Measurements from ENCODE around the gene DCANP1. TPM values are rescaled to one million over a fixed set of nuclear protein-coding genes. Genes with fewer than 3 reads are reported as not detected.
A peak's percentile ranks its signal among the peaks of the same experiment; 100 is the strongest.

The DCANP1 gene
- total RNA-seq, 1 donor from 2014 or later = not detected

DNA sequence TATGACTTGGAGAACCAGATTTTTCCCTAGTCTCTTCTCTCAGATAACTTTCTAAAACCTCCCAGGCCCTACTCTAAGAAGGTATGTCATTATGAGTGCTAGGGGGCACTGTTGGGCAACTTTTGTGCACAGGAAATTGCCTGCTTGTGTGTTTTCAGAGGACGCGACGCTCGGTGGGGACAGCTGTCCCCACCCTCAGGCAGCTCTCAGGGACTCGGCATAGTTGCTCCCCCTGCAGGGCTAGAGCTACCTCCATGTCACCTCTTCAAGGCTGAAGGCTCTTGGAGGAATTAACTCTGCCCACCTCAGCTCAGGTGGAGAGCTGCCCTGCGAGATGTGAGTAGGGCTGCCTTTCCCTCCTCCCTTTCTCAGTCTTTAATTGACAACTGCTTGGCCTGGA lies 15.2 kb upstream of the DCANP1 start:
- H3K4me1 Mint-ChIP-seq = peaks cover 20% of the 10 kb centered on the region
- H3K36me3 Mint-ChIP-seq = no peaks in the 10 kb centered on the region
- H3K27me3 Mint-ChIP-seq (ENCODE audit: low read depth) = peaks cover 73% of the 10 kb centered on the region
- no peak for DNase-seq (ENCODE audit: low spot score in 2 of 2, unreplicated experiment in 2 of 2)
- H3K4me3 Mint-ChIP-seq = no peak overlapping the region
- no peak overlapping the region for H3K27ac Mint-ChIP-seq
- TF ChIP-seq, protein P1, sequence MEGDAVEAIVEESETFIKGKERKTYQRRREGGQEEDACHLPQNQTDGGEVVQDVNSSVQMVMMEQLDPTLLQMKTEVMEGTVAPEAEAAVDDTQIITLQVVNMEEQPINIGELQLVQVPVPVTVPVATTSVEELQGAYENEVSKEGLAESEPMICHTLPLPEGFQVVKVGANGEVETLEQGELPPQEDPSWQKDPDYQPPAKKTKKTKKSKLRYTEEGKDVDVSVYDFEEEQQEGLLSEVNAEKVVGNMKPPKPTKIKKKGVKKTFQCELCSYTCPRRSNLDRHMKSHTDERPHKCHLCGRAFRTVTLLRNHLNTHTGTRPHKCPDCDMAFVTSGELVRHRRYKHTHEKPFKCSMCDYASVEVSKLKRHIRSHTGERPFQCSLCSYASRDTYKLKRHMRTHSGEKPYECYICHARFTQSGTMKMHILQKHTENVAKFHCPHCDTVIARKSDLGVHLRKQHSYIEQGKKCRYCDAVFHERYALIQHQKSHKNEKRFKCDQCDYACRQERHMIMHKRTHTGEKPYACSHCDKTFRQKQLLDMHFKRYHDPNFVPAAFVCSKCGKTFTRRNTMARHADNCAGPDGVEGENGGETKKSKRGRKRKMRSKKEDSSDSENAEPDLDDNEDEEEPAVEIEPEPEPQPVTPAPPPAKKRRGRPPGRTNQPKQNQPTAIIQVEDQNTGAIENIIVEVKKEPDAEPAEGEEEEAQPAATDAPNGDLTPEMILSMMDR (IDR thresholded peaks at IDR 0.05; ENCODE audit: unreplicated experiment) = peak; percentile 64
- no peaks in the 10 kb centered on the region for H3K9me3 Mint-ChIP-seq

DNA sequence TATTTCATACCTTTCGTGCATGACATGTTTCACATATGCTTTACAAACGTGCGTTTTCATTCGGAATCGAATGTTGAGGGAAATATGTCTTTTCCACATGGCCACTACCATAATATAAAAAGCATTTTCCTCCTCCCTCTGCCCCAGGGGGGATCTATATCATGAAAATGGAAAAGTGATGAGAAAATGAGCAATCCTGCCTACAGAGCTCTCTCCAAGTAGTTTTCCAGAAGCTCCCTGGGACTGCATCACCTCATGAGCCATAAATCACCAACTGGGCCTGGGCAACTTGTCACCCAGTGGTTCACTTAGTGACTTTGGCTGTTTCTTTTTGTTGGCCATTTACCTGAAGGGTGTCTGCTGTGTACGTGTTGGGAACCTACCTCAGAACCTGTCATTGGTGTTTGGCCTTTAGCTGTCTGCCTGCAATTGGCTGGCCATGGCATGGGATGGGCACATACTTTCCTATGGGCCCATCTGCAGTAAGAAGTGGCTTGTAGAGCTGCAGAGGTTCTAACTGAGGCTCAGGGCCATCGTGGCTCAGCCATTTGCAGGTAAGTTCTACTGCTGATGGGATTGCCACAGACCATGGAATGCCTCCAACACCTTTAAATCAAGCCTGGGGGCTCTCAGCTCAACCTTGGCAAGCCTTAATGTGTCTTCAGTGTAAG lies 14.5 kb upstream of the DCANP1 start:
- TF ChIP-seq, protein P1 (IDR thresholded peaks at IDR 0.05; ENCODE audit: unreplicated experiment) = no peak
- Mint-ChIP-seq H3K9me3 (no peaks in the 10 kb centered on the region), H3K27me3 (ENCODE audit: low read depth) (peaks cover 70% of the 10 kb centered on the region), H3K36me3 (no peaks in the 10 kb centered on the region), H3K4me3 (no peak overlapping the region), H3K4me1 (peaks cover 20% of the 10 kb centered on the region), H3K27ac (no peak overlapping the region)
- DNase-seq (ENCODE audit: low spot score in 2 of 2, unreplicated experiment in 2 of 2) = no peak

DNA sequence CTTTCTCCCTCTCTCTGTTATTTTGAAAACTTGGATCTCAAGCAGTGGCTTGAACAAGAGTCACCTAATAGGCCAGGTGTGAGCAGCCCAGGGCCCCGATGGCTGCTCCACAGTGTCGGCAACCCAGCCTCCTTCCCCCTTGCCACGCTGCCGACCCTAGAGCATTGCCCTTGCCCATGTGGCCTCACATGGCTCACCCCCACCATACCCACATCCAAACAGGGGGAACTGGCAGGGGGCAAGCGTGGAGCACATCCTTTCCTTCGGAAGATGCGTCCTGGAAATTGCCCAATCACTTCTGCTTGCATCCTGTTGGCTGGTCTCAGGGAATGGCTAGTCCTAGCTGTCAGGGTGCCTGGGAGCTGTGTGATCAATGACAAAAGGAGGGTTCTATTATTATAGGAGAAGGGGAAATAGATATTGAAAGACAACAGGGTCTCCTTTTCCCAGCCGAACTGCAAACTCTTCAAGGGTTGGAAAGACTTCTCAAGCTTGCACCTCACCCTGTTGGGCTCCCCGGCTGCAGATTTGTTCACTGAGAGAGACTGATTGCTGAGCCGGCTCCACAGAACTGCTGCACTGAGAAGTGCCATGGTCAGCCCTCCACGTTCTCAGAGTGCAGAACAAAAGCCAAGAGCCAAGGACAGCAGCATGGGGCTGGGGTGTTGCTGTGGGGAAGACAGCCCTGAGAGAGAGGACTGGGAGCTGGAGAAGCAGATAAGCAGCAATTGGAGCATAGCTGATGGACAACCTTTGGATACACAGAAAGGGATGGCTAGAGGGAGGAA lies 13.3 kb upstream of the DCANP1 start:
- no peak overlapping the region for H3K4me3 Mint-ChIP-seq
- TF ChIP-seq, protein P1 (IDR thresholded peaks at IDR 0.05; ENCODE audit: unreplicated experiment) = no peak
- peaks cover 65% of the 10 kb centered on the region for H3K27me3 Mint-ChIP-seq (ENCODE audit: low read depth)
- no peaks in the 10 kb centered on the region for H3K36me3 Mint-ChIP-seq
- peak overlapping the region; percentile 21 for H3K27ac Mint-ChIP-seq
- H3K4me1 Mint-ChIP-seq = peaks cover 14% of the 10 kb centered on the region
- no peaks in the 10 kb centered on the region for H3K9me3 Mint-ChIP-seq
- DNase-seq (ENCODE audit: low spot score in 2 of 2, unreplicated experiment in 2 of 2) = no peak

DNA sequence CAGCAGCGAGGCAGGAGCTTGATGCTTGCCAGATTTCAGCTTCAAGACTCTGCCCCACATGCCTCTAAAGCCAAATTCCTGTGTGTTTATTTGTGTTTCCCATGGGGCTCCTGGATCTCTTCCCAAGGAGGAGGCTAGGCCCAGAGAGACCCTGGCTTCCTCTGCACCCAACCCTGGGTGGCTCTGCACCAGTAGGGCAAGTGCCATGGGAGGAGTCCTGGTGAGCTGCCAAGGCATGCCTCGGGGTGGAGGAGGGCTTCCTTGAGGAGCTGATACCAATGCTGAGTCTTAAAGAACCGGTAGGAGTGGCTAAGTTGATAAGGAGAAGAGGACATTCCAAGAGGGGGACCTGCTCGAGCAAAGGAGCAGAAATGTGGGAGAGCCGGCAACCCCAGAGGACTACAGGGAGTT lies 11.8 kb upstream of the DCANP1 start:
- Mint-ChIP-seq H3K9me3 (no peaks in the 10 kb centered on the region), H3K27me3 (ENCODE audit: low read depth) (peaks cover 54% of the 10 kb centered on the region), H3K27ac (peak overlapping the region; percentile 5), H3K4me1 (peaks cover 14% of the 10 kb centered on the region), H3K36me3 (no peaks in the 10 kb centered on the region), H3K4me3 (no peak overlapping the region)
- DNase-seq (ENCODE audit: low spot score in 2 of 2, unreplicated experiment in 2 of 2) = no peak
- TF ChIP-seq, protein P1 (IDR thresholded peaks at IDR 0.05; ENCODE audit: unreplicated experiment) = no peak

DNA sequence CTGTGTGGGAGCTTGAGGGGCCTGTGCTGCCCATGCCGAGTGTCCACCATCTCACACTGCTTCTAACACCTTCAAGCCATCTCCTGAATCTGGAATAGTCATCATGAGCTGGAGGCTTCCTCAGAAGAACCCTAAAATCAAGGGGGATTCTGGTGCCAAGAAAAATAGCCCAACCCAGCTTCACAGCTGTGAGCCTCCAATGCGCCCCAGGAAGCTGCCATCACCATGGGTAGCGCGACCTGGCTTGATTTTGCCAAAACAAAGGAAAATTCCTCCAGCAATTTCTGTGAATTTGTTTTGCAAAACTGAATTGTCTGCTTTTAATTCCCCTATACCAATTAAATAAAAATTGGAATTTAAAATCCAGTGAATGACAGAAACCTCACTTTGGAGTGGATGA lies 11.2 kb upstream of the DCANP1 start:
- no peak overlapping the region for H3K4me3 Mint-ChIP-seq
- no peak for DNase-seq (ENCODE audit: low spot score in 2 of 2, unreplicated experiment in 2 of 2)
- peaks cover 51% of the 10 kb centered on the region for H3K27me3 Mint-ChIP-seq (ENCODE audit: low read depth)
- H3K27ac Mint-ChIP-seq = no peak overlapping the region
- H3K36me3 Mint-ChIP-seq = no peaks in the 10 kb centered on the region
- H3K9me3 Mint-ChIP-seq = no peaks in the 10 kb centered on the region
- peaks cover 14% of the 10 kb centered on the region for H3K4me1 Mint-ChIP-seq
- TF ChIP-seq, protein P1 (IDR thresholded peaks at IDR 0.05; ENCODE audit: unreplicated experiment) = no peak

All from mesothelial cell of epicardium (in vitro differentiated cells).